Activated naive CD4-positive, alpha-beta T cell treated with anti-CD3 and anti-CD28 coated beads, Interleukin-2, amount 50 U/mL, for 24 hours (primary cell): ENCODE data around the gene HIC1.
A peak's percentile ranks its signal among the peaks of the same experiment; 100 is the strongest.

Source experiments
- H3K27ac Mint-ChIP-seq: one replicate; pipeline ENCODE4 v1.8.0; 2021; ENCODE audit warnings: mild to moderate bottlenecking, mixed read lengths
- H3K27me3 Mint-ChIP-seq: one replicate; pipeline ENCODE4 v1.8.0; 2021; ENCODE audit warnings: mixed read lengths
- H3K36me3 Mint-ChIP-seq: one replicate; pipeline ENCODE4 v1.8.0; 2021; ENCODE audit warnings: mixed read lengths
- H3K4me1 Mint-ChIP-seq: one replicate; pipeline ENCODE4 v1.8.0; 2021; ENCODE audit warnings: mixed read lengths
- H3K4me3 Mint-ChIP-seq: one replicate; pipeline ENCODE4 v1.8.0; 2021; ENCODE audit warnings: mild to moderate bottlenecking, mixed read lengths
- H3K9me3 Mint-ChIP-seq: one replicate; pipeline ENCODE4 v1.8.0; 2021; ENCODE audit warnings: mixed read lengths

HIC1 gene

GRCh38 chr17:2034806-2035540, 19.9 kb upstream of the HIC1 start:
- Mint-ChIP-seq H3K4me1 (peaks cover 24% of the 10 kb centered on the region), H3K36me3 (peaks cover 6% of the 10 kb centered on the region), H3K27me3 (no peaks in the 10 kb centered on the region), H3K4me3 (no peak overlapping the region), H3K9me3 (no peaks in the 10 kb centered on the region), H3K27ac (no peak overlapping the region)

GRCh38 chr17:2035541-2036488, 19.1 kb upstream of the HIC1 start:
- H3K27ac Mint-ChIP-seq = peak overlapping the region; percentile 12
- peaks cover 7% of the 10 kb centered on the region for H3K36me3 Mint-ChIP-seq
- no peaks in the 10 kb centered on the region for H3K27me3 Mint-ChIP-seq
- no peaks in the 10 kb centered on the region for H3K9me3 Mint-ChIP-seq
- peaks cover 21% of the 10 kb centered on the region for H3K4me1 Mint-ChIP-seq
- H3K4me3 Mint-ChIP-seq = no peak overlapping the region

DNA sequence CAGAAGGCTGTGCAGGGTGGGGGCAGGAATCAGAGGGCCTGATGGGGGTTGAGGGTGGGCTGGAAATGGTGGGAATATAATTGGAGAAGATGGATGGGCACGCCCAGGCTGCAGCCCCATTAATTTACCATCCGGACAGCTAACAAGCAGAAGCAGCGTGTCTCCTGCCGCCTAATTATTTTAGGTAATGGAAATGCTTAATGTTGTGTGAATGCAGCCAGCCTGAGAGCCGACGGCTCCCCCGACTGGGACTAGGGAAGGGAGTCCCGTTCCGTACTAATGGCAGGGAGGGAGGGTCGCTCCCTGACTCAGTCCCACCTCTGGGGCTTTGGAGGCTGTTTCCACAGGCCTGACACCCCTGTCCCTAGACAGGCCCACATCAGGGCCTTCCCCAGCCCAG, 17.7 kb upstream of the HIC1 start:
- no peaks in the 10 kb centered on the region for H3K9me3 Mint-ChIP-seq
- H3K4me3 Mint-ChIP-seq = no peak overlapping the region
- peaks cover 14% of the 10 kb centered on the region for H3K4me1 Mint-ChIP-seq
- peaks cover 7% of the 10 kb centered on the region for H3K36me3 Mint-ChIP-seq
- H3K27me3 Mint-ChIP-seq = no peaks in the 10 kb centered on the region
- H3K27ac Mint-ChIP-seq = no peak overlapping the region

- Mint-ChIP-seq H3K27ac (no peak overlapping the region), H3K27me3 (no peaks in the 10 kb centered on the region), H3K9me3 (no peaks in the 10 kb centered on the region), H3K36me3 (peaks cover 11% of the 10 kb centered on the region), H3K4me1 (peaks cover 17% of the 10 kb centered on the region), H3K4me3 (peak overlapping the region; percentile 62)
These were observed 14.6 kb upstream of the HIC1 start for GRCh38 chr17:2040219-2040827.

DNA sequence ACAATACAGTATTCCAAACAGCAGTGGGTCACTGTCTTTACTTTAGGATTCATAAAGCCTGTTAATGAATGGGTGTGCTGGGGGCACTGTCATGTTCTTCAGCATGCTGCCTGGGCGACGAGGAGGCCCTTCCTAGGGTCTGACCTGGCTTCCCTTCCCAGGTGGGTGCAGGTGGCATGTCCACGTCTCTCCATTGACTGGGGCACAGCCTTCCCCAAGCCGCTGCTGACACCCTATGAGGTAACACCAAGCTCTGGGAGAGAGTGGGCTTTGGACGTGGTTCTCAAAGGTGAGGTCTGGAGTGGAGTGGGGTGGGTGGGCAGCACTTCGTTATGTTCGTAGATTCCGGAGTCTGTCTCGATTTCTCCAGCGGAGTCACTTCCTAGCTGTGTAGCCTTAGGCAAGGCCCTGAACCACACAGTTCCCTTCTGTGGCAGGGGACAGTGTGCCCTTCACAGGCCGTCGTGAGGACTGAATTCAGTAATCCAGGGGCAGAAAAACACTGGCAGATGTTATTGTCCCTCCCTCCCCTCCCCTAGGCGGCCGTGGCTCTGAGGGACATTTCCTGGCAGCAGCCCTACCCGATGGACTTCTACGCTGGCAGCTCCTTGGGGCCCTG, 13.9 kb upstream of the HIC1 start:
- peak overlapping the region; percentile 62 for H3K4me3 Mint-ChIP-seq
- peaks cover 17% of the 10 kb centered on the region for H3K4me1 Mint-ChIP-seq
- peaks cover 11% of the 10 kb centered on the region for H3K36me3 Mint-ChIP-seq
- no peaks in the 10 kb centered on the region for H3K27me3 Mint-ChIP-seq
- no peaks in the 10 kb centered on the region for H3K9me3 Mint-ChIP-seq
- H3K27ac Mint-ChIP-seq = no peak overlapping the region

GRCh38 chr17:2041561-2042389, 13.1 kb upstream of the HIC1 start, which contains the start of gene OVCA2:
Gene OVCA2, plus strand, starts transcription at chr17:2042022. Its CDS starts 26 bp downstream, at chr17:2042048.
- Mint-ChIP-seq H3K9me3 (no peaks in the 10 kb centered on the region), H3K36me3 (peaks cover 10% of the 10 kb centered on the region), H3K27me3 (no peaks in the 10 kb centered on the region), H3K27ac (peak within 1 kb of the TSS; percentile 95), H3K4me1 (peaks cover 17% of the 10 kb centered on the region), H3K4me3 (peak within 1 kb of the TSS; percentile 96)

DNA sequence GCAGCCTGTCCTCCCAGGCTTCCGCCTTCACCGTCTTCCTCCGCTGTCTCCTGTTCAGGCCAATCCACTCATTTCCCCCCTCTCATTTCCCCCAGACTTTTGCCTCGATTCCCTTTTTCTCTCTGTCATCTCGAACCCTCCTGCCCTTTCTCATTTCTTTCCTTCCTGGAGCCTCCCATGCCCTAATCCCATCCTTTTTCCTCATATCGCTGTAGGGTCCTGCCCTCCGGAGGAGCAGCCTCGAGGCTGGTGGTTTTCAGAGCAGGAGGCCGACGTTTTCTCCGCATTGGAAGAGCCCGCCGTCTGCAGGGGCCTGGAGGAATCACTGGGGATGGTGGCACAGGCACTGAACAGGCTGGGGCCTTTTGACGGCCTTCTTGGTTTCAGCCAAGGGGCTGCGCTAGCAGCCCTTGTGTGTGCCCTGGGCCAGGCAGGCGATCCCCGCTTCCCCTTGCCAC, 12.5 kb upstream of the HIC1 start:
- Mint-ChIP-seq H3K9me3 (no peaks in the 10 kb centered on the region), H3K27me3 (no peaks in the 10 kb centered on the region), H3K4me3 (peak overlapping the region; percentile 96), H3K4me1 (peaks cover 17% of the 10 kb centered on the region), H3K36me3 (peaks cover 8% of the 10 kb centered on the region), H3K27ac (peak overlapping the region; percentile 95)

- Mint-ChIP-seq H3K27me3 (peaks cover under 1% of the 10 kb centered on the region), H3K4me3 (peak overlapping the region; percentile 96), H3K36me3 (peaks cover 6% of the 10 kb centered on the region), H3K27ac (peak overlapping the region; percentile 92), H3K4me1 (peaks cover 18% of the 10 kb centered on the region), H3K9me3 (no peaks in the 10 kb centered on the region)
These were observed 12.0 kb upstream of the HIC1 start for GRCh38 chr17:2042933-2043332.

GRCh38 chr17:2043785-2044184, 11.1 kb upstream of the HIC1 start:
- Mint-ChIP-seq H3K27me3 (peaks cover 3% of the 10 kb centered on the region), H3K36me3 (peaks cover 6% of the 10 kb centered on the region), H3K27ac (no peak overlapping the region), H3K4me1 (peaks cover 25% of the 10 kb centered on the region), H3K4me3 (peak overlapping the region; percentile 96), H3K9me3 (no peaks in the 10 kb centered on the region)

DNA sequence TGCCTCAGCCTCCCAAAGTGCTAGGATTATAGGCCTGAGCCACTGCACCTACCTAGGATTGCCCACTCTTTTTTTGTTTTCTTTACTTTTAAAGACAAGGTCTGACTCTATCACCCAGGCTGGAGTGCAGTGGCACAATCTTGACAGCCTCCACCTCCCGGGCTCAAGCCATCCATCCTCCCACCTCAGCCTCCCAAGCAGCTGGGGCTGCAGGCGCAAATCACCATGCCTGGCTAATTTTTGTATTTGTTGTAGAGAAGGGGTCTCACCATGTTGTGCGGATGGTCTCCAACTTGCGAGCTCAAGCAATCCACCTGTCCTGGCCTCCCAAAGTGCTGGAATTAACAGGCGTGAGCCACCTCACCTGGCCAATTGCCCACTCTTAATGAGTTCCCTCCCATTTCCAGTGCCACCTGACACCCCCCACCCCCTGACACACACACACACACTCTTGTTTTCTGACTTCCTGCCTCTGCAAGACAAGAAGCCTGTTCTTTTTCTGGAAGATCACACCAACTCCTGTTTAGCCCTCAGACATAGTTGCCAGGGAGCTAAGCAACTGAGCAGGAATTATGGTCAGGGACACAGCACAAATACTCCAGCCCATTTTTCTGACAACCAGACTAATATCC, 10.5 kb upstream of the HIC1 start:
- H3K4me1 Mint-ChIP-seq = peaks cover 31% of the 10 kb centered on the region
- H3K27ac Mint-ChIP-seq = no peak overlapping the region
- no peak overlapping the region for H3K4me3 Mint-ChIP-seq
- H3K27me3 Mint-ChIP-seq = peaks cover 3% of the 10 kb centered on the region
- H3K36me3 Mint-ChIP-seq = peaks cover 6% of the 10 kb centered on the region
- no peaks in the 10 kb centered on the region for H3K9me3 Mint-ChIP-seq

DNA sequence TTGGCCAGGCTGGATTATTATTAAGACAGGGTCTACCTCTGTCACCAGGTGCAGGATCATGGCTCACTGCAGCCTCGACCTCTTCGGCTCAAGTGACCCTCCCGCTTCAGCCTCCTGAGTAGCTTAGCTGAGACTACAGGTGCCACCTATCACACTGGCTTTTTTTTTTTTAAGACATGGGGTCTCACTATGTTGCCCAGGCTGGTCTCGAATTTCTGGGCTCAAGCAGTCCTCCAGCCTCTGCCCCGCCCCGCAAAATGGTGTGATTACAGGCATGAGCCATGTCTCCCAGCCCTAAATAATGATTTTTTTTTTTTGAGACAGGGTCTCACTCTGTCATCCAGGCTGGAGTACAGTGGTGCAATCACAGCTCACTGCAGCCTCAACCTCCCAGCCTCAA, 7.3 kb upstream of the HIC1 start:
- Mint-ChIP-seq H3K27me3 (peaks cover 4% of the 10 kb centered on the region), H3K9me3 (no peaks in the 10 kb centered on the region), H3K4me3 (no peak overlapping the region), H3K4me1 (peaks cover 35% of the 10 kb centered on the region), H3K36me3 (peaks cover 4% of the 10 kb centered on the region), H3K27ac (no peak overlapping the region)

DNA sequence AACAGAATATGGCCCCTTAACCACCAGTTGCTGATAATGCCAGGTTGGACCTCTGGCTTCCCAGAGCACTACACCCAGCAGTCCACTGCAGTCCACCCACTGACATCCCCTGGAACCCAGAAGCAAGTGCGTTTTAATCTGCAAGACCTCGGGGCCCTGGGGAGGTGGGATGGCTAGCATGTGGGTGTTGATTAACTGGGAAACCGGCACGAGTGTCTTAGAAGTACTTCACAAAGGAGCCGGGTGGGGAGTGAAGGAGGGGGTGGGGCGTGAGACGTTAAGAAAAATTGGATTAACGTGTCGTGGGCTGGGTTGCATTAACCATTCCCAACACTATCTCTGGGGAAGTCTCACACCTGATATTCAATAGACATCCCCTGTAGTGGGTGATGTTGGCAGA, 6.1 kb upstream of the HIC1 start:
- Mint-ChIP-seq H3K36me3 (no peaks in the 10 kb centered on the region), H3K9me3 (no peaks in the 10 kb centered on the region), H3K4me1 (peaks cover 32% of the 10 kb centered on the region), H3K27me3 (peaks cover 4% of the 10 kb centered on the region), H3K4me3 (peak overlapping the region; percentile 79), H3K27ac (no peak overlapping the region)

GRCh38 chr17:2049333-2050299, 5.3 kb upstream of the HIC1 start:
- Mint-ChIP-seq H3K36me3 (no peaks in the 10 kb centered on the region), H3K4me1 (peaks cover 36% of the 10 kb centered on the region), H3K27me3 (peaks cover 4% of the 10 kb centered on the region), H3K9me3 (no peaks in the 10 kb centered on the region), H3K4me3 (peak overlapping the region; percentile 79), H3K27ac (peak overlapping the region; percentile 84)
